Bronchial epithelial cell (primary cell): ENCODE data around the gene AMIGO1. TPM values are rescaled to one million over a fixed set of nuclear protein-coding genes. Genes with fewer than 3 reads are reported as not detected.
A peak's percentile ranks its signal among the peaks of the same experiment; 100 is the strongest.

ENCODE experiments used
- DNase-seq: peaks from one replicate; pipeline ENCODE4 v3.0.0-alpha.2; 2010; ENCODE audit warnings: low read depth
- FAIRE-seq: peaks from 2 replicates; lab custom pipeline; 2011; peaks lifted over from hg19 to GRCh38; lab: Jason Lieb, UNC
- H3K27me3 ChIP-seq: 2 replicates; pipeline ENCODE4 v1.5.1; 2011; ENCODE audit warnings: low read length; ENCODE audit not compliant: control insufficient read depth, insufficient read depth
- H3K36me3 ChIP-seq: 2 replicates; pipeline ENCODE4 v1.5.1; 2011; ENCODE audit warnings: low read length; ENCODE audit not compliant: control insufficient read depth, insufficient read depth
- H3K4me3 ChIP-seq: 2 replicates; pipeline ENCODE4 v1.5.1; 2011; ENCODE audit warnings: mild to moderate bottlenecking, low read depth, low read length, control low read depth
- total RNA-seq: library from RNA; depleted of rRNA; stranded (reverse); fragments of >200 nt; gene quantifications from 2 replicates; pipeline ENCODE4 v1.2.1, GENCODE V29; 2014
- TF ChIP-seq, protein P1 (sequence below): IDR thresholded peaks from 2 replicates; pipeline ENCODE4 v1.5.1; 2011; ENCODE audit warnings: mild to moderate bottlenecking, moderate library complexity, low read length, control low read depth, inconsistent platforms; ENCODE audit not compliant: insufficient read depth, severe bottlenecking

The AMIGO1 gene
- total RNA-seq, 1 donor from 2014 or later: 0.26 TPM

DNA sequence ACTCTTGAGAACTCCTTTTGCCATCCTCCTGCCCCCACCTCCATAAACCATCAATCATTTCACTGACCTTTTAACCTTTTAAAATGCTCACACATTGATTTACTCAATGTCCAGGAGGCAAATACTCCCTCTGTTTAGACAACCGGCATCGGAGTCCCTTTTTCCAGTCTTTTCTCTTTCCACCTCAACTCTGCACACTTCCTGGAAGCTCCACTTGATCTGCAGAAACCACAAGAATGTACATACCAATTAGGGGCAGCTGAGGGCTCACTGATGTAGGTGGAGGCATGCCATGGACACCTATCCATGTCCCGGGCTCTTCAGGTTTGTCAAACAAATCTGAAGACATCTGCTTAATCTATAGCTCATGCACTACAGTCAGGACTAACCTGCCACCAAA lies 5.3 kb upstream of the AMIGO1 start:
- Histone ChIP-seq H3K36me3 (no peaks in the 10 kb centered on the region), H3K4me3 (no peak overlapping the region), H3K27me3 (peaks cover 2% of the 10 kb centered on the region)
- TF ChIP-seq, protein P1, sequence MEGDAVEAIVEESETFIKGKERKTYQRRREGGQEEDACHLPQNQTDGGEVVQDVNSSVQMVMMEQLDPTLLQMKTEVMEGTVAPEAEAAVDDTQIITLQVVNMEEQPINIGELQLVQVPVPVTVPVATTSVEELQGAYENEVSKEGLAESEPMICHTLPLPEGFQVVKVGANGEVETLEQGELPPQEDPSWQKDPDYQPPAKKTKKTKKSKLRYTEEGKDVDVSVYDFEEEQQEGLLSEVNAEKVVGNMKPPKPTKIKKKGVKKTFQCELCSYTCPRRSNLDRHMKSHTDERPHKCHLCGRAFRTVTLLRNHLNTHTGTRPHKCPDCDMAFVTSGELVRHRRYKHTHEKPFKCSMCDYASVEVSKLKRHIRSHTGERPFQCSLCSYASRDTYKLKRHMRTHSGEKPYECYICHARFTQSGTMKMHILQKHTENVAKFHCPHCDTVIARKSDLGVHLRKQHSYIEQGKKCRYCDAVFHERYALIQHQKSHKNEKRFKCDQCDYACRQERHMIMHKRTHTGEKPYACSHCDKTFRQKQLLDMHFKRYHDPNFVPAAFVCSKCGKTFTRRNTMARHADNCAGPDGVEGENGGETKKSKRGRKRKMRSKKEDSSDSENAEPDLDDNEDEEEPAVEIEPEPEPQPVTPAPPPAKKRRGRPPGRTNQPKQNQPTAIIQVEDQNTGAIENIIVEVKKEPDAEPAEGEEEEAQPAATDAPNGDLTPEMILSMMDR: no peak
- FAIRE-seq (no peak), DNase-seq (no peak)

- TF ChIP-seq, protein P1: no peak
- DNase-seq (no peak), FAIRE-seq (no peak)
- no peaks in the 10 kb centered on the region for H3K36me3 ChIP-seq
- H3K27me3 ChIP-seq: peaks cover 4% of the 10 kb centered on the region
- no peak overlapping the region for H3K4me3 ChIP-seq
Measured at GRCh38 chr1:109513110-109513710, 3.7 kb upstream of the AMIGO1 start.

GRCh38 chr1:109508873-109509175 lies 703 bp downstream of the AMIGO1 start:
- no peak for DNase-seq
- TF ChIP-seq, protein P1: no peak
- FAIRE-seq: no peak
- H3K27me3 ChIP-seq: peaks cover 4% of the 10 kb centered on the region
- H3K4me3 ChIP-seq: peak overlapping the region; percentile 41
- H3K36me3 ChIP-seq: no peaks in the 10 kb centered on the region

- H3K27me3 ChIP-seq: peaks cover 4% of the 10 kb centered on the region
- H3K36me3 ChIP-seq: no peaks in the 10 kb centered on the region
- DNase-seq (no peak), FAIRE-seq (no peak)
- no peak overlapping the region for H3K4me3 ChIP-seq
- TF ChIP-seq, protein P1: no peak
Measured at GRCh38 chr1:109508001-109508872, 1.3 kb downstream of the AMIGO1 start.

- FAIRE-seq (no peak), DNase-seq (no peak)
- TF ChIP-seq, protein P1: no peak
- peaks cover 3% of the 10 kb centered on the region for H3K27me3 ChIP-seq
- H3K36me3 ChIP-seq: peaks cover 1% of the 10 kb centered on the region
- H3K4me3 ChIP-seq: no peak overlapping the region
Measured at GRCh38 chr1:109504974-109505373, 4.6 kb downstream of the AMIGO1 start.
